Spleen (tissue), 3 donors: ENCODE data around the gene WDR1.

Experiments
- POLR2A ChIP-seq, 3 donors: fragments of 450-650 bp; IDR thresholded peaks; one replicate each; pipeline ENCODE4 v1.5.1; 2017; ENCODE audit warnings: antibody characterized with exemption in 3 of 3, mild to moderate bottlenecking in 1 of 3
- POLR2AphosphoS5 ChIP-seq, 3 donors: sonication (generic); formaldehyde crosslinking; IDR thresholded peaks; one replicate each; pipeline ENCODE4 v1.5.1; 2017; ENCODE audit warnings: antibody characterized with exemption in 3 of 3

- TF ChIP-seq POLR2A (IDR thresholded peaks at IDR 0.05) (no peak), POLR2AphosphoS5 (IDR thresholded peaks at IDR 0.05) (peak in 1 of 3 donors; percentile 32)
These were observed 19.6 kb downstream of the WDR1 start for GRCh38 chr4:10096978-10097335.
